Retinal pigment epithelial cell (primary cell): ENCODE measurements around the gene GABRQ.

ENCODE experiments used
- DNase-seq: peaks from one replicate; pipeline ENCODE4 v3.0.0-alpha.2; 2010; ENCODE audit warnings: low read depth
- H3K4me3 ChIP-seq: 2 replicates; pipeline ENCODE4 v1.5.1; 2011; ENCODE audit warnings: mild to moderate bottlenecking, low read length, control low read depth, moderate library complexity
- CTCF ChIP-seq: conservative IDR thresholded peaks from 2 replicates; pipeline ENCODE4 v1.5.1; 2011; ENCODE audit warnings: low read depth, low read length, control low read depth, inconsistent platforms

GABRQ gene

GRCh38 chrX:152637649-152638442 lies at the start of gene GABRQ:
GABRQ (plus strand) TSS chrX:152637895; CDS start chrX:152638203, 308 bp downstream.
- peak; percentile 10 for DNase-seq
- no peak for TF ChIP-seq CTCF
- peak within 1 kb of the TSS; percentile 37 for H3K4me3 ChIP-seq

GRCh38 chrX:152588206-152588605 lies 49.5 kb upstream of the GABRQ start:
- no peak overlapping the region for H3K4me3 ChIP-seq
- no peak for TF ChIP-seq CTCF
- DNase-seq = no peak

- no peak for TF ChIP-seq CTCF
- DNase-seq = peak; percentile 6
- no peak overlapping the region for H3K4me3 ChIP-seq
Measured at GRCh38 chrX:152600853-152601633, 36.7 kb upstream of the GABRQ start.

- DNase-seq = peak; percentile 12
- peak; percentile 8 for TF ChIP-seq CTCF
- no peak overlapping the region for H3K4me3 ChIP-seq
Measured at GRCh38 chrX:152601848-152602616, 35.7 kb upstream of the GABRQ start.

- TF ChIP-seq CTCF = no peak
- no peak overlapping the region for H3K4me3 ChIP-seq
Measured at GRCh38 chrX:152614791-152615190, 22.9 kb upstream of the GABRQ start.

GRCh38 chrX:152619897-152620296 lies 17.8 kb upstream of the GABRQ start:
- TF ChIP-seq CTCF = no peak
- no peak for DNase-seq
- no peak overlapping the region for H3K4me3 ChIP-seq

More at GRCh38 chrX:152614791-152615190, 22.9 kb upstream of the GABRQ start:
- DNase-seq = no peak
